ENCODE data around the gene RPL41.

DNA sequence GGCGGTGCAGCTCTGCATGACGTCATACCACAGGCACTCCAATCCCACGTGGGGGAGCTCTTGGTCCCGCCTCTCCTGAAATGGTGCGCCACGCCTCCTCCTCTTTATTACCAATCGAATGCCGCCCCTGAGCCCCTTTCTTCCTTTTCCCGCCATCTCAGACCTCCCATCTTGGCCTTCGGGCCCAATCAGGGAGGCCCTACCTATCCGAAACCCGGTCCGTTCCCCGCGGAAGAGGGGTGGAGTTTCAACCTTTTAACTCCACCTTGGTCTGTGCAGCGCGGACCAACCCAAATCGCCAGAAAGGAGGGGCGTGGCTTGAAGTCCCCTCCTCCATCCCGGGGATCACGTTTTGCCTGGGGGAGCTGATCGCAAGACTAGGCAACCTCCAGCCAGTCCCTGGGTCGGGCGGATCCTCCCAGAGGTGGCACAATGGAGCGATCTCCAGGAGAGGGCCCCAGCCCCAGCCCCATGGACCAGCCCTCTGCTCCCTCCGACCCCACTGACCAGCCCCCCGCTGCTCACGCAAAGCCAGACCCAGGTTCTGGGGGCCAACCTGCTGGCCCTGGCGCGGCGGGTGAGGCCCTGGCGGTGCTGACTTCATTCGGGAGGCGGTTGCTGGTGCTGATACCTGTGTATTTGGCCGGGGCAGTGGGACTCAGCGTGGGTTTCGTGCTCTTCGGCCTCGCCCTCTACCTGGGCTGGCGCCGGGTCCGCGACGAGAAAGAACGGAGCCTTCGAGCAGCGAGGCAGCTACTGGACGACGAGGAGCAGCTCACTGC lies 11.6 kb downstream of the RPL41 start, which contains the start of gene ESYT1:
- TF ChIP-seq POLR2A (IDR thresholded peaks at IDR 0.05) = peak in 3 of 4 donors; percentile 91 to 97 (median 95)
- TF ChIP-seq, protein P1, sequence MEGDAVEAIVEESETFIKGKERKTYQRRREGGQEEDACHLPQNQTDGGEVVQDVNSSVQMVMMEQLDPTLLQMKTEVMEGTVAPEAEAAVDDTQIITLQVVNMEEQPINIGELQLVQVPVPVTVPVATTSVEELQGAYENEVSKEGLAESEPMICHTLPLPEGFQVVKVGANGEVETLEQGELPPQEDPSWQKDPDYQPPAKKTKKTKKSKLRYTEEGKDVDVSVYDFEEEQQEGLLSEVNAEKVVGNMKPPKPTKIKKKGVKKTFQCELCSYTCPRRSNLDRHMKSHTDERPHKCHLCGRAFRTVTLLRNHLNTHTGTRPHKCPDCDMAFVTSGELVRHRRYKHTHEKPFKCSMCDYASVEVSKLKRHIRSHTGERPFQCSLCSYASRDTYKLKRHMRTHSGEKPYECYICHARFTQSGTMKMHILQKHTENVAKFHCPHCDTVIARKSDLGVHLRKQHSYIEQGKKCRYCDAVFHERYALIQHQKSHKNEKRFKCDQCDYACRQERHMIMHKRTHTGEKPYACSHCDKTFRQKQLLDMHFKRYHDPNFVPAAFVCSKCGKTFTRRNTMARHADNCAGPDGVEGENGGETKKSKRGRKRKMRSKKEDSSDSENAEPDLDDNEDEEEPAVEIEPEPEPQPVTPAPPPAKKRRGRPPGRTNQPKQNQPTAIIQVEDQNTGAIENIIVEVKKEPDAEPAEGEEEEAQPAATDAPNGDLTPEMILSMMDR (IDR thresholded peaks at IDR 0.05) = peak in 3 of 6 experiments; percentile 10 to 14 (median 10)

All from esophagus squamous epithelium (tissue), 4 donors.